HEK293 (cell line): Measurements from ENCODE around the gene LRBA.

Experiments
- ATF2 ChIP-seq: fragments of 450-650 bp; formaldehyde crosslinking; IDR thresholded peaks from 2 replicates; pipeline ENCODE4 v1.5.1; 2016; ENCODE audit warnings: missing biosample characterization, missing genetic modification characterization, low read depth
- CTCF ChIP-seq: fragments of 450-650 bp; formaldehyde crosslinking; IDR thresholded peaks from 2 replicates; pipeline ENCODE4 v1.5.1; 2016; ENCODE audit warnings: missing biosample characterization, missing genetic modification characterization
- SETDB1 ChIP-seq: IDR thresholded peaks from one replicate; pipeline ENCODE4 v1.6.1; 2017; ENCODE audit warnings: mild to moderate bottlenecking, low read length, moderate library complexity, mixed read lengths; ENCODE audit not compliant: insufficient read length
- TSHZ1 ChIP-seq: fragments of 450-650 bp; formaldehyde crosslinking; IDR thresholded peaks from 2 replicates; pipeline ENCODE4 v1.5.1; 2016; ENCODE audit warnings: missing biosample characterization, missing genetic modification characterization, borderline replicate concordance
- ZNF473 ChIP-seq: fragments of 450-650 bp; formaldehyde crosslinking; IDR thresholded peaks from 2 replicates; pipeline ENCODE4 v1.5.1; 2017; ENCODE audit warnings: missing biosample characterization, missing genetic modification characterization

- TF ChIP-seq TSHZ1 (no peak), CTCF (tag by site-specific recombination) (no peak), ATF2 (no peak), ZNF473 (tag by site-specific recombination) (no peak), SETDB1 (no peak)
Measured at GRCh38 chr4:150888625-150889024, 126.5 kb downstream of the LRBA start.
